RWPE2 (cell line): Measurements from ENCODE around the gene C1GALT1.
"Not testable (repeated sequence)": the region's sequence is repeated elsewhere in the genome, so short reads cannot be mapped to it uniquely, and the experiment has no call there.

Source experiments
- ATAC-seq: fragments of 200-7000 bp; cut with Tn5 transposase; 3 replicates; pipeline ENCODE4 v1.9.1; 2021; ENCODE audit warnings: low read depth
- DNase-seq: peaks from one replicate; pipeline ENCODE4 v3.0.0-alpha.2; 2020; ENCODE audit warnings: low spot score
- H3K27ac ChIP-seq: fragments of 450-650 bp; 2 replicates; pipeline ENCODE4 v1.5.1; 2017; ENCODE audit warnings: mild to moderate bottlenecking; ENCODE audit not compliant: poor library complexity, severe bottlenecking
- H3K27me3 ChIP-seq: fragments of 250-450 bp; sonication (Bioruptor Pico); 2 replicates; pipeline ENCODE4 v1.5.1; 2021; ENCODE audit warnings: mild to moderate bottlenecking, moderate library complexity; ENCODE audit not compliant: insufficient read depth, poor library complexity, severe bottlenecking
- H3K36me3 ChIP-seq: fragments of 250-450 bp; sonication (Bioruptor Pico); 2 replicates; pipeline ENCODE4 v1.5.1; 2020; ENCODE audit warnings: low read depth, mild to moderate bottlenecking, moderate library complexity
- H3K4me1 ChIP-seq: fragments of 250-450 bp; sonication (Bioruptor Pico); 2 replicates; pipeline ENCODE4 v1.5.1; 2021; ENCODE audit warnings: mild to moderate bottlenecking, moderate library complexity; ENCODE audit not compliant: insufficient read depth, poor library complexity, severe bottlenecking
- H3K4me3 ChIP-seq: fragments of 250-450 bp; sonication (Bioruptor Pico); 2 replicates; pipeline ENCODE4 v1.5.1; 2021; ENCODE audit warnings: mild to moderate bottlenecking, moderate library complexity; ENCODE audit not compliant: severe bottlenecking
- H3K9me3 ChIP-seq: fragments of 250-450 bp; sonication (Bioruptor Pico); 2 replicates; pipeline ENCODE4 v1.5.1; 2021; ENCODE audit warnings: mild to moderate bottlenecking, moderate library complexity; ENCODE audit not compliant: severe bottlenecking
- CTCF ChIP-seq: fragments of 450-650 bp; IDR thresholded peaks from one replicate; pipeline ENCODE4 v1.5.1; 2017; ENCODE audit warnings: mild to moderate bottlenecking, moderate library complexity; ENCODE audit not compliant: poor library complexity, severe bottlenecking

C1GALT1 gene

GRCh38 chr7:7182156-7183060 is at the start of gene C1GALT1:
TSS of gene C1GALT1 (plus strand) at chr7:7182544. CDS start at chr7:7234320, 51,776 bp downstream.
- Histone ChIP-seq H3K4me3 (peak within 1 kb of the TSS; percentile 85), H3K36me3 (no peaks in the 10 kb centered on the region), H3K27ac (peak within 1 kb of the TSS; percentile 69), H3K9me3 (no peaks in the 10 kb centered on the region), H3K4me1 (peaks cover 31% of the 10 kb centered on the region), H3K27me3 (no peaks in the 10 kb centered on the region)
- DNase-seq (peak; percentile 96), ATAC-seq (peak; percentile 84)
- TF ChIP-seq CTCF = peak; percentile 49

GRCh38 chr7:7134046-7134445 is 48.3 kb upstream of the C1GALT1 start:
- no peaks in the 10 kb centered on the region for H3K9me3 ChIP-seq
- no peak overlapping the region for H3K27ac ChIP-seq
- H3K27me3 ChIP-seq = no peaks in the 10 kb centered on the region
- ATAC-seq (no peak), DNase-seq (no peak)
- no peaks in the 10 kb centered on the region for H3K36me3 ChIP-seq
- H3K4me3 ChIP-seq = no peak overlapping the region
- no peak for TF ChIP-seq CTCF
- H3K4me1 ChIP-seq = no peaks in the 10 kb centered on the region

- Histone ChIP-seq H3K36me3 (no peaks in the 10 kb centered on the region), H3K4me1 (no peaks in the 10 kb centered on the region), H3K27ac (no peak overlapping the region), H3K4me3 (no peak overlapping the region), H3K27me3 (no peaks in the 10 kb centered on the region), H3K9me3 (no peaks in the 10 kb centered on the region)
- TF ChIP-seq CTCF = no peak
- DNase-seq = no peak
- ATAC-seq = no peak
These were observed 47.3 kb upstream of the C1GALT1 start for GRCh38 chr7:7135074-7135473.

- H3K27ac ChIP-seq, H3K4me3 ChIP-seq, H3K9me3 ChIP-seq, H3K27me3 ChIP-seq, DNase-seq, ATAC-seq, H3K4me1 ChIP-seq, H3K36me3 ChIP-seq: not testable (repeated sequence)
These were observed 46.4 kb upstream of the C1GALT1 start for GRCh38 chr7:7135924-7136323.

- H3K9me3 ChIP-seq = no peaks in the 10 kb centered on the region
- H3K27ac ChIP-seq = no peak overlapping the region
- ATAC-seq (no peak), DNase-seq (no peak)
- no peaks in the 10 kb centered on the region for H3K36me3 ChIP-seq
- H3K4me3 ChIP-seq = no peak overlapping the region
- no peaks in the 10 kb centered on the region for H3K4me1 ChIP-seq
- no peaks in the 10 kb centered on the region for H3K27me3 ChIP-seq
- TF ChIP-seq CTCF = no peak
These were observed 45.6 kb upstream of the C1GALT1 start for GRCh38 chr7:7136466-7137381.
